Caco-2 (cell line): Measurements from ENCODE around the gene LEO1. TPM values are rescaled to one million over a fixed set of nuclear protein-coding genes. Genes with fewer than 3 reads are reported as not detected.
"Not testable (repeated sequence)": the region's sequence is repeated elsewhere in the genome, so short reads cannot be mapped to it uniquely, and the experiment has no call there.

Experiments used
- BruUV-seq: library from RNA; stranded (reverse); fragments of 400-500 nt; replicated peaks from 2 replicates; lab custom pipeline; 2021; lab: Mats Ljungman, UMichigan
- CTCF ChIA-PET: fragments of 300-600 bp; sonication (Branson Sonifier 250); formaldehyde crosslinking; loops from one replicate; lab custom pipeline; 2022; ENCODE audit warnings: antibody characterized with exemption; lab: Charles Lee
- POLR2A ChIA-PET: fragments of 300-600 bp; sonication (Branson Sonifier 250); formaldehyde crosslinking; loops from one replicate; lab custom pipeline; 2022; ENCODE audit warnings: antibody characterized with exemption; lab: Charles Lee
- DNase-seq, 2 experiments: peaks; one replicate each; pipeline versions ENCODE4 v3.0.0 to v3.0.0-alpha.2; 2020 to 2022
- H3K27me3 ChIP-seq: replicated peaks from 2 replicates; pipeline ENCODE4 v1.6.0; 2011; ENCODE audit warnings: low read length; ENCODE audit not compliant: control insufficient read depth, insufficient read depth
- H3K36me3 ChIP-seq: 2 replicates; pipeline ENCODE4 v1.5.1; 2011; ENCODE audit warnings: low read length; ENCODE audit not compliant: control insufficient read depth, insufficient read depth
- H3K4me1 ChIP-seq: fragments of 250-450 bp; sonication (Bioruptor Pico); 2 replicates; pipeline ENCODE4 v1.5.1; 2020; ENCODE audit warnings: mild to moderate bottlenecking
- H3K4me3 ChIP-seq: 2 replicates; pipeline ENCODE4 v1.5.1; 2011; ENCODE audit warnings: low read depth, mild to moderate bottlenecking, control low read depth, low read length
- H3K9me3 ChIP-seq: fragments of 250-450 bp; sonication (Bioruptor Pico); 2 replicates; pipeline ENCODE4 v1.5.1; 2020; ENCODE audit warnings: mild to moderate bottlenecking, moderate library complexity
- H3K27ac Mint-ChIP-seq: one replicate; pipeline ENCODE4 v1.8.0; 2022; ENCODE audit warnings: mixed read lengths; ENCODE audit not compliant: unreplicated experiment
- H3K27me3 Mint-ChIP-seq: one replicate; pipeline ENCODE4 v1.8.0; 2022; ENCODE audit warnings: mixed read lengths; ENCODE audit not compliant: insufficient read depth, unreplicated experiment
- H3K36me3 Mint-ChIP-seq: one replicate; pipeline ENCODE4 v1.8.0; 2022; ENCODE audit warnings: mild to moderate bottlenecking, mixed read lengths; ENCODE audit not compliant: insufficient read depth, unreplicated experiment
- H3K4me1 Mint-ChIP-seq: one replicate; pipeline ENCODE4 v1.8.0; 2022; ENCODE audit warnings: low read depth, mixed read lengths; ENCODE audit not compliant: unreplicated experiment
- H3K4me3 Mint-ChIP-seq: one replicate; pipeline ENCODE4 v1.8.0; 2022; ENCODE audit warnings: mild to moderate bottlenecking, moderate library complexity, mixed read lengths; ENCODE audit not compliant: unreplicated experiment
- H3K9me3 Mint-ChIP-seq: one replicate; pipeline ENCODE4 v1.8.0; 2022; ENCODE audit warnings: mixed read lengths; ENCODE audit not compliant: unreplicated experiment
- intact Hi-C: fragments of 100-400 bp; cut with micrococcal nuclease; formaldehyde crosslinking; loops from one replicate; pipeline ENCODE4 v1.10.0; 2022; ENCODE audit not compliant: unreplicated experiment
- total RNA-seq: library from RNA; stranded (reverse); gene quantifications from 2 replicates; pipeline ENCODE4 v1.2.3, GENCODE V29; 2022
- TF ChIP-seq, protein P1 (sequence below), 2 experiments: fragments of 200-600 bp in 1 of 2; IDR thresholded peaks; 1 replicate in 1 of 2; 2 replicates in 1 of 2; pipeline versions ENCODE4 v1.5.1 to v1.8.0; 2011 to 2022; ENCODE audit warnings: antibody characterized with exemption in 1 of 2, control low read depth in 1 of 2, inconsistent platforms in 1 of 2, low read depth in 1 of 2, low read length in 1 of 2, mild to moderate bottlenecking in 1 of 2, moderate library complexity in 1 of 2; ENCODE audit not compliant: insufficient read depth in 1 of 2, severe bottlenecking in 1 of 2, unreplicated experiment in 1 of 2

The LEO1 gene
- total RNA-seq, 1 experiment from 2014 or later: 30.7 TPM

DNA sequence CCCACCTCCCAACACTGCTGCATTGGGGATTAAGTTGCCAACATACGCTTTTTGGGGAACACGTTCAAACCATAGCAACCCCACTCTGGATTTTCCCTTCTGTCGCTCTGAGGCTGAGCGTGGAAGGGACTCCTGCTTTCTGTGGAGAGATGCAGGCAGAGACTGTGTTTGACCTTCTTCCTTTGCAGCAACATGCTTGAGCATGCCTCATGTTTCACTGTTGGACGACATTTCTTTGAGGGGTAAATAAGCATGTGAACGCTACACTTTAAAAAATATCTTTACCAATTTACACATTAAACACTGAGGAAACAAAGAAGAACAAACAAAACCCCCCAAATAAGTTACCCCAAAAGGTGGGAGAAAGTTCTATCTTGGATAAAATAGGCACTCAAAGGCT lies 33.2 kb upstream of the LEO1 start:
- Mint-ChIP-seq H3K36me3 (no peaks in the 10 kb centered on the region), H3K4me3 (no peak overlapping the region), H3K27ac (no peak overlapping the region), H3K4me1 (no peaks in the 10 kb centered on the region), H3K9me3 (no peaks in the 10 kb centered on the region), H3K27me3 (no peaks in the 10 kb centered on the region)
- ChIA-PET CTCF (interaction anchor here (1.0 kb wide), 1 partner anchor 74 kb away, joined by 3 read pairs; no protein-coding TSS in a partner anchor), POLR2A (no interaction called here)
- no peaks in the 10 kb centered on the region for H3K9me3 ChIP-seq
- intact Hi-C loops: no loop called here
- no peaks in the 10 kb centered on the region for H3K27me3 ChIP-seq
- no peaks in the 10 kb centered on the region for H3K4me1 ChIP-seq
- no peak overlapping the region for H3K4me3 ChIP-seq
- no peaks in the 10 kb centered on the region for H3K36me3 ChIP-seq
- no peak for DNase-seq
- no TSS peak for BruUV-seq
- TF ChIP-seq, protein P1, sequence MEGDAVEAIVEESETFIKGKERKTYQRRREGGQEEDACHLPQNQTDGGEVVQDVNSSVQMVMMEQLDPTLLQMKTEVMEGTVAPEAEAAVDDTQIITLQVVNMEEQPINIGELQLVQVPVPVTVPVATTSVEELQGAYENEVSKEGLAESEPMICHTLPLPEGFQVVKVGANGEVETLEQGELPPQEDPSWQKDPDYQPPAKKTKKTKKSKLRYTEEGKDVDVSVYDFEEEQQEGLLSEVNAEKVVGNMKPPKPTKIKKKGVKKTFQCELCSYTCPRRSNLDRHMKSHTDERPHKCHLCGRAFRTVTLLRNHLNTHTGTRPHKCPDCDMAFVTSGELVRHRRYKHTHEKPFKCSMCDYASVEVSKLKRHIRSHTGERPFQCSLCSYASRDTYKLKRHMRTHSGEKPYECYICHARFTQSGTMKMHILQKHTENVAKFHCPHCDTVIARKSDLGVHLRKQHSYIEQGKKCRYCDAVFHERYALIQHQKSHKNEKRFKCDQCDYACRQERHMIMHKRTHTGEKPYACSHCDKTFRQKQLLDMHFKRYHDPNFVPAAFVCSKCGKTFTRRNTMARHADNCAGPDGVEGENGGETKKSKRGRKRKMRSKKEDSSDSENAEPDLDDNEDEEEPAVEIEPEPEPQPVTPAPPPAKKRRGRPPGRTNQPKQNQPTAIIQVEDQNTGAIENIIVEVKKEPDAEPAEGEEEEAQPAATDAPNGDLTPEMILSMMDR (IDR thresholded peaks at IDR 0.05; ENCODE audit: insufficient read depth in 1 of 2, low read depth in 1 of 2, low read length in 1 of 2, severe bottlenecking in 1 of 2, unreplicated experiment in 1 of 2): no peak

DNA sequence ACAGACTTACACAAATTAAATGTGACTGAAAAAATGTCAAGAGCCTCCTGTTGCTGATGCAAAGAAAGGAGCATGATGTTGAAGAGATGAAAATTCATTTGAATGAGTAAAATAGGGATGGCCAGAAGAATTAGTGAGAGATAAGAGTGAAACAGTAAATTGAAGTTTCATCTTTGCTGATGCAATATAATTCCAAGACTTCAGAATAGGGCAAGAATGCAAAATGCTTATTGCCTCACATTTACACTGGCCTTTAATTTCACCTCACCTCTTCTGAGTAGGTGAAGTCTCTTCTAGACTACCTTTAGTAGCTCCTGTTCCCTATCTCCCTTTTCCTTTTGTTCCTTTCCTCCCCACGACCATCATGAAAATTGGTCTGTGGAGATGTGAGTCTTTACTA lies 32.1 kb upstream of the LEO1 start:
- no peaks in the 10 kb centered on the region for H3K4me1 ChIP-seq
- ChIA-PET POLR2A (no interaction called here), CTCF (interaction anchor here (1.0 kb wide), 1 partner anchor 75 kb away, joined by 3 read pairs; no protein-coding TSS in a partner anchor)

DNA sequence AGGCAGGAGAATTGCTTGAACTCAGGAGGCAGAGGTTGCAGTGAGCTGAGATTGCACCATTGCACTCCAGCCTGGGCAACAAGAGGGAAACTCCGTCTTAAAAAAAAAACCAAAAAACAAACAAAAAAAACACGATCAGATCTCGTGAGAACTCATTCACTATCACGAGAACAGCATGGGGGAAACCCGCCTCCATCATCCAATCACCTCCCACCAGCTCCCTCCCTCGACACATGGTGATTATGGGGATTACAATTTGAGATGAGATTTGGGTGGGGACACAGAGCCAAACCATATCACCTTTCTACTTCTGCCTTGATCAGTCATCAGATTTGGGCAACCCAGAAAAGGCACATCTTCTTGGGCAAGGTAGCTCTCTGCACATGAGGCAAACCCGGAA lies 31.5 kb upstream of the LEO1 start:
- H3K27me3 ChIP-seq, POLR2A ChIA-PET, H3K4me3 ChIP-seq, H3K4me1 ChIP-seq, DNase-seq, H3K36me3 ChIP-seq, BruUV-seq, intact Hi-C loops, H3K36me3 Mint-ChIP-seq, H3K9me3 Mint-ChIP-seq, H3K9me3 ChIP-seq, H3K27ac Mint-ChIP-seq, H3K27me3 Mint-ChIP-seq, CTCF ChIA-PET, H3K4me3 Mint-ChIP-seq, H3K4me1 Mint-ChIP-seq: not testable (repeated sequence)

More for the DNA sequence above, 32.1 kb upstream of the LEO1 start:
- H3K4me3 Mint-ChIP-seq: no peak overlapping the region
- intact Hi-C loops: no loop called here
- no peaks in the 10 kb centered on the region for H3K27me3 Mint-ChIP-seq
- no peaks in the 10 kb centered on the region for H3K36me3 Mint-ChIP-seq
- H3K4me1 Mint-ChIP-seq: no peaks in the 10 kb centered on the region
- no peaks in the 10 kb centered on the region for H3K9me3 ChIP-seq
- H3K27ac Mint-ChIP-seq: no peak overlapping the region
- no peaks in the 10 kb centered on the region for H3K27me3 ChIP-seq
- DNase-seq: no peak
- H3K4me3 ChIP-seq: no peak overlapping the region
- no peaks in the 10 kb centered on the region for H3K9me3 Mint-ChIP-seq
- TF ChIP-seq, protein P1 (IDR thresholded peaks at IDR 0.05; ENCODE audit: insufficient read depth in 1 of 2, low read depth in 1 of 2, low read length in 1 of 2, severe bottlenecking in 1 of 2, unreplicated experiment in 1 of 2): no peak
- no peaks in the 10 kb centered on the region for H3K36me3 ChIP-seq
- BruUV-seq: no TSS peak

DNA sequence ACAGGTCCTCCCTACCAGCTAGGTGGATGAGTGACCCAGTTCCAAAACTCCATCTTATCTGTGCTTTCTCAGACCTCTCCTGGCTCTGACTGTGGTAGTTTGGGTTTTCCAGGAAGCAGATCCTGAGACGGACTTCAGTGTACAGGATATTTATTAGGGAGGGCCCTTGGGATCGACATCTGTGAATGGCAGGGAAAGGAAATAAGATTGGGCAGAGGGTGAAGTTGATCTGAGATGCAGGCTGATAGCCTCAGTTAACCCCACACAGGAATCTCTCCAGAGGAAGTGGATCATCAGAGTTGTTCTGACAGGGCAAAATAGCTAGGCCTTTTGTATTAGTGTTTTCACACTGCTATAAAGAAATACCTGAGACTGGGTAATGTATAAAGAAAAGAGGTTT lies 30.8 kb upstream of the LEO1 start:
- ChIA-PET POLR2A (no interaction called here), CTCF (no interaction called here)
- no peak overlapping the region for H3K4me3 Mint-ChIP-seq
- H3K27me3 Mint-ChIP-seq: no peaks in the 10 kb centered on the region
- no peaks in the 10 kb centered on the region for H3K9me3 Mint-ChIP-seq
- H3K36me3 Mint-ChIP-seq: no peaks in the 10 kb centered on the region
- intact Hi-C loops: no loop called here
- Histone ChIP-seq H3K36me3 (no peaks in the 10 kb centered on the region), H3K4me1 (no peaks in the 10 kb centered on the region), H3K27me3 (no peaks in the 10 kb centered on the region), H3K9me3 (no peaks in the 10 kb centered on the region), H3K4me3 (no peak overlapping the region)
- TF ChIP-seq, protein P1 (IDR thresholded peaks at IDR 0.05; ENCODE audit: insufficient read depth in 1 of 2, low read depth in 1 of 2, low read length in 1 of 2, severe bottlenecking in 1 of 2, unreplicated experiment in 1 of 2): no peak
- no TSS peak for BruUV-seq
- no peaks in the 10 kb centered on the region for H3K4me1 Mint-ChIP-seq
- H3K27ac Mint-ChIP-seq: no peak overlapping the region
- DNase-seq: no peak
